ENCODE data around the gene HSD17B8.

The HSD17B8 gene

GRCh38 chr6:33172688-33173534 lies 31.5 kb upstream of the HSD17B8 start:
- Histone ChIP-seq H3K27me3 (no peaks in the 10 kb centered on the region), H3K4me3 (no peak overlapping the region), H3K9me3 (no peaks in the 10 kb centered on the region), H3K4me1 (no peaks in the 10 kb centered on the region), H3K36me3 (no peaks in the 10 kb centered on the region), H3K27ac (no peak overlapping the region)
- TF ChIP-seq CTCF (IDR thresholded peaks at IDR 0.05): no peak
- intact Hi-C loops (cut with DNase I; ENCODE audit: low total_unique reads): no loop called here
- no peak for DNase-seq

- Histone ChIP-seq H3K27ac (no peak overlapping the region), H3K36me3 (no peaks in the 10 kb centered on the region), H3K4me3 (no peak overlapping the region), H3K9me3 (no peaks in the 10 kb centered on the region), H3K27me3 (no peaks in the 10 kb centered on the region), H3K4me1 (no peaks in the 10 kb centered on the region)
- intact Hi-C loops (cut with DNase I; ENCODE audit: low total_unique reads): no loop called here
- TF ChIP-seq CTCF (IDR thresholded peaks at IDR 0.05): no peak
- no peak for DNase-seq
These were observed 30.8 kb upstream of the HSD17B8 start for GRCh38 chr6:33173535-33174180.

GRCh38 chr6:33174784-33175183 lies 29.7 kb upstream of the HSD17B8 start:
- intact Hi-C loops (cut with DNase I; ENCODE audit: low total_unique reads): no loop called here
- Histone ChIP-seq H3K27ac (no peak overlapping the region), H3K36me3 (no peaks in the 10 kb centered on the region), H3K4me3 (no peak overlapping the region), H3K4me1 (no peaks in the 10 kb centered on the region), H3K27me3 (no peaks in the 10 kb centered on the region), H3K9me3 (no peaks in the 10 kb centered on the region)
- no peak for DNase-seq
- TF ChIP-seq CTCF (IDR thresholded peaks at IDR 0.05): no peak

- Histone ChIP-seq H3K4me3 (no peak overlapping the region), H3K27me3 (no peaks in the 10 kb centered on the region), H3K4me1 (no peaks in the 10 kb centered on the region), H3K36me3 (no peaks in the 10 kb centered on the region), H3K9me3 (no peaks in the 10 kb centered on the region), H3K27ac (no peak overlapping the region)
- intact Hi-C loops (cut with DNase I; ENCODE audit: low total_unique reads): no loop called here
- TF ChIP-seq CTCF (IDR thresholded peaks at IDR 0.05): no peak
- no peak for DNase-seq
These were observed 28.9 kb upstream of the HSD17B8 start for GRCh38 chr6:33175436-33176069.

- intact Hi-C loops (cut with DNase I; ENCODE audit: low total_unique reads): no loop called here
- no peaks in the 10 kb centered on the region for H3K9me3 ChIP-seq
- no peak overlapping the region for H3K27ac ChIP-seq
- no peak for DNase-seq
- no peaks in the 10 kb centered on the region for H3K36me3 ChIP-seq
- no peaks in the 10 kb centered on the region for H3K4me1 ChIP-seq
- no peak for TF ChIP-seq CTCF (IDR thresholded peaks at IDR 0.05)
- no peaks in the 10 kb centered on the region for H3K27me3 ChIP-seq
- H3K4me3 ChIP-seq: no peak overlapping the region
These were observed 27.5 kb upstream of the HSD17B8 start for GRCh38 chr6:33176906-33177305.

Measured in tibial artery (tissue), 4 donors.